Activated CD4-positive, alpha-beta memory T cell treated with anti-CD3 and anti-CD28 coated beads for 36 hours (primary cell): Measurements from ENCODE around the gene L3MBTL3. TPM values are rescaled to one million over a fixed set of nuclear protein-coding genes. Genes with fewer than 3 reads are reported as not detected.

Source experiments
- CTCF ChIA-PET: fragments of 350-600 bp; sonication (Branson Sonifier 250); formaldehyde crosslinking; loops from one replicate; lab custom pipeline; 2021; ENCODE audit warnings: antibody characterized with exemption, inconsistent platforms; lab: Charles Lee
- POLR2A ChIA-PET: fragments of 350-600 bp; sonication (Branson Sonifier 250); formaldehyde crosslinking; loops from one replicate; lab custom pipeline; 2021; ENCODE audit warnings: antibody characterized with exemption; lab: Charles Lee
- DNase-seq: peaks from one replicate; pipeline ENCODE4 v3.0.0-alpha.2; 2020
- H3K27ac Mint-ChIP-seq: one replicate; pipeline ENCODE4 v1.8.0; 2021; ENCODE audit warnings: mixed read lengths
- H3K27me3 Mint-ChIP-seq: one replicate; pipeline ENCODE4 v1.8.0; 2021; ENCODE audit warnings: mixed read lengths
- H3K36me3 Mint-ChIP-seq: one replicate; pipeline ENCODE4 v1.8.0; 2021; ENCODE audit warnings: mixed read lengths
- H3K4me1 Mint-ChIP-seq: one replicate; pipeline ENCODE4 v1.8.0; 2021; ENCODE audit warnings: low read depth, mixed read lengths
- H3K4me3 Mint-ChIP-seq: one replicate; pipeline ENCODE4 v1.8.0; 2021; ENCODE audit warnings: mild to moderate bottlenecking, mixed read lengths
- H3K9me3 Mint-ChIP-seq: one replicate; pipeline ENCODE4 v1.8.0; 2021; ENCODE audit warnings: mixed read lengths
- intact Hi-C: fragments of 100-400 bp; cut with micrococcal nuclease; formaldehyde crosslinking; loops from one replicate; pipeline ENCODE4 v1.15.1; 2023
- total RNA-seq, 2 experiments: library from RNA; stranded (reverse); gene quantifications; one replicate each; pipeline ENCODE4 v1.2.3, GENCODE V29; 2021

Gene L3MBTL3
- total RNA-seq, 2 experiments from 2014 or later = 5.2 to 7.4 TPM

- ChIA-PET POLR2A (no interaction called here), CTCF (no interaction called here)
- intact Hi-C loops = no loop called here
- Mint-ChIP-seq H3K4me3 (no peak overlapping the region), H3K9me3 (no peaks in the 10 kb centered on the region), H3K27ac (no peak overlapping the region), H3K27me3 (no peaks in the 10 kb centered on the region), H3K36me3 (no peaks in the 10 kb centered on the region), H3K4me1 (peaks cover 2% of the 10 kb centered on the region)
- no peak for DNase-seq
Observed at GRCh38 chr6:130120731-130121130, 102.3 kb downstream of the L3MBTL3 start.

- H3K27me3 Mint-ChIP-seq = no peaks in the 10 kb centered on the region
- H3K27ac Mint-ChIP-seq = no peak overlapping the region
- no peak for DNase-seq
- peaks cover 1% of the 10 kb centered on the region for H3K36me3 Mint-ChIP-seq
- ChIA-PET POLR2A (no interaction called here), CTCF (no interaction called here)
- H3K9me3 Mint-ChIP-seq = no peaks in the 10 kb centered on the region
- peaks cover 11% of the 10 kb centered on the region for H3K4me1 Mint-ChIP-seq
- intact Hi-C loops = no loop called here
- H3K4me3 Mint-ChIP-seq = no peak overlapping the region
Observed at GRCh38 chr6:130122243-130122642, 103.9 kb downstream of the L3MBTL3 start.

GRCh38 chr6:130127195-130127594 is 108.8 kb downstream of the L3MBTL3 start:
- peaks cover 1% of the 10 kb centered on the region for H3K36me3 Mint-ChIP-seq
- H3K4me1 Mint-ChIP-seq = peaks cover 41% of the 10 kb centered on the region

GRCh38 chr6:130128326-130128725 is 109.9 kb downstream of the L3MBTL3 start:
- no peak for DNase-seq
- H3K36me3 Mint-ChIP-seq = peaks cover 1% of the 10 kb centered on the region
- H3K4me1 Mint-ChIP-seq = peaks cover 50% of the 10 kb centered on the region
- H3K27me3 Mint-ChIP-seq = no peaks in the 10 kb centered on the region
- no peak overlapping the region for H3K4me3 Mint-ChIP-seq
- ChIA-PET POLR2A (no interaction called here), CTCF (no interaction called here)
- intact Hi-C loops = no loop called here
- H3K27ac Mint-ChIP-seq = no peak overlapping the region
- H3K9me3 Mint-ChIP-seq = no peaks in the 10 kb centered on the region

More at GRCh38 chr6:130127195-130127594, 108.8 kb downstream of the L3MBTL3 start:
- POLR2A ChIA-PET = no interaction called here
- no peak for DNase-seq
- Mint-ChIP-seq H3K9me3 (no peaks in the 10 kb centered on the region), H3K27ac (no peak overlapping the region), H3K27me3 (no peaks in the 10 kb centered on the region), H3K4me3 (no peak overlapping the region)
- CTCF ChIA-PET = no interaction called here
- intact Hi-C loops = no loop called here

GRCh38 chr6:130129762-130130246 is 111.4 kb downstream of the L3MBTL3 start:
- no peaks in the 10 kb centered on the region for H3K27me3 Mint-ChIP-seq
- POLR2A ChIA-PET = no interaction called here
- H3K4me3 Mint-ChIP-seq = no peak overlapping the region
- peaks cover 63% of the 10 kb centered on the region for H3K4me1 Mint-ChIP-seq
- intact Hi-C loops = loop anchor here (5.0 to 10.0 kb wide), 3 partner anchors 53 to 495 kb away; no protein-coding TSS in a partner anchor
- H3K9me3 Mint-ChIP-seq = no peaks in the 10 kb centered on the region
- no peak overlapping the region for H3K27ac Mint-ChIP-seq
- H3K36me3 Mint-ChIP-seq = peaks cover 1% of the 10 kb centered on the region
- CTCF ChIA-PET = no interaction called here
- DNase-seq = no peak

- intact Hi-C loops = loop anchor here (2.0 to 10.0 kb wide), 7 partner anchors 55 to 493 kb away; partner anchors contain the start of gene SAMD3
- Mint-ChIP-seq H3K9me3 (no peaks in the 10 kb centered on the region), H3K4me3 (peak overlapping the region; percentile 54), H3K36me3 (peaks cover 3% of the 10 kb centered on the region), H3K27ac (peak overlapping the region; percentile 86), H3K4me1 (peaks cover 63% of the 10 kb centered on the region), H3K27me3 (no peaks in the 10 kb centered on the region)
- ChIA-PET POLR2A (interaction anchor here (0.9 kb wide), 1 partner anchor 82 kb away, joined by 3 read pairs; no protein-coding TSS in a partner anchor), CTCF (no interaction called here)
- peak; percentile 79 for DNase-seq
Observed at GRCh38 chr6:130132286-130132701, 113.9 kb downstream of the L3MBTL3 start.

GRCh38 chr6:130134582-130134981 is 116.2 kb downstream of the L3MBTL3 start:
- Mint-ChIP-seq H3K27me3 (no peaks in the 10 kb centered on the region), H3K9me3 (no peaks in the 10 kb centered on the region), H3K4me1 (peaks cover 78% of the 10 kb centered on the region), H3K27ac (peak overlapping the region; percentile 44), H3K4me3 (no peak overlapping the region), H3K36me3 (peaks cover 10% of the 10 kb centered on the region)
- POLR2A ChIA-PET = no interaction called here
- CTCF ChIA-PET = interaction anchor here (1.0 to 1.6 kb wide), 2 partner anchors 88 to 148 kb away, joined by 3 to 7 read pairs; partner anchors contain the start of gene SAMD3
- intact Hi-C loops = loop anchor here (1.0 to 10.0 kb wide), 6 partner anchors 57 to 644 kb away; no protein-coding TSS in a partner anchor
- DNase-seq = no peak

GRCh38 chr6:130136798-130137197 is 118.4 kb downstream of the L3MBTL3 start:
- CTCF ChIA-PET = no interaction called here
- no peak overlapping the region for H3K27ac Mint-ChIP-seq
- peaks cover 65% of the 10 kb centered on the region for H3K4me1 Mint-ChIP-seq
- no peak for DNase-seq
- no peaks in the 10 kb centered on the region for H3K9me3 Mint-ChIP-seq
- peaks cover 19% of the 10 kb centered on the region for H3K36me3 Mint-ChIP-seq
- no peak overlapping the region for H3K4me3 Mint-ChIP-seq
- POLR2A ChIA-PET = no interaction called here
- no peaks in the 10 kb centered on the region for H3K27me3 Mint-ChIP-seq
- intact Hi-C loops = loop anchor here (5.0 to 10.0 kb wide), 3 partner anchors 231 to 488 kb away; partner anchors contain the start of gene TMEM200A

GRCh38 chr6:130138116-130138908 is 119.9 kb downstream of the L3MBTL3 start:
- intact Hi-C loops = loop anchor here (1.0 to 10.0 kb wide), 4 partner anchors 46 to 486 kb away; partner anchors contain the start of gene TMEM200A
- Mint-ChIP-seq H3K4me1 (peaks cover 52% of the 10 kb centered on the region), H3K27ac (peak overlapping the region; percentile 55), H3K9me3 (no peaks in the 10 kb centered on the region), H3K27me3 (no peaks in the 10 kb centered on the region), H3K4me3 (peak overlapping the region; percentile 44), H3K36me3 (peaks cover 23% of the 10 kb centered on the region)
- DNase-seq = no peak
- ChIA-PET CTCF (no interaction called here), POLR2A (no interaction called here)

- H3K27me3 Mint-ChIP-seq = no peaks in the 10 kb centered on the region
- H3K4me3 Mint-ChIP-seq = peak overlapping the region; percentile 44
- ChIA-PET CTCF (no interaction called here), POLR2A (interaction anchor here (0.5 kb wide), 1 partner anchor 39 kb away, joined by 3 read pairs; no protein-coding TSS in a partner anchor)
- intact Hi-C loops = loop anchor here (1.0 to 10.0 kb wide), 4 partner anchors 45 to 486 kb away; partner anchors contain the start of gene TMEM200A
- no peaks in the 10 kb centered on the region for H3K9me3 Mint-ChIP-seq
- H3K4me1 Mint-ChIP-seq = peaks cover 46% of the 10 kb centered on the region
- H3K27ac Mint-ChIP-seq = peak overlapping the region; percentile 55
- no peak for DNase-seq
- H3K36me3 Mint-ChIP-seq = peaks cover 28% of the 10 kb centered on the region
Observed at GRCh38 chr6:130138909-130139242, 120.5 kb downstream of the L3MBTL3 start.

GRCh38 chr6:130140084-130140483 is 121.7 kb downstream of the L3MBTL3 start:
- CTCF ChIA-PET = no interaction called here
- H3K9me3 Mint-ChIP-seq = no peaks in the 10 kb centered on the region
- no peak for DNase-seq
- H3K27ac Mint-ChIP-seq = no peak overlapping the region
- POLR2A ChIA-PET = interaction anchor here (0.6 kb wide), 1 partner anchor 639 kb away, joined by 3 read pairs; no protein-coding TSS in a partner anchor
- H3K27me3 Mint-ChIP-seq = no peaks in the 10 kb centered on the region
- H3K36me3 Mint-ChIP-seq = peaks cover 30% of the 10 kb centered on the region
- intact Hi-C loops = no loop called here
- H3K4me3 Mint-ChIP-seq = no peak overlapping the region
- H3K4me1 Mint-ChIP-seq = peaks cover 39% of the 10 kb centered on the region

GRCh38 chr6:130143709-130144108 is 125.3 kb downstream of the L3MBTL3 start:
- ChIA-PET POLR2A (no interaction called here), CTCF (interaction anchor here (1.0 kb wide), 1 partner anchor 139 kb away, joined by 3 read pairs; no protein-coding TSS in a partner anchor)
- peaks cover 25% of the 10 kb centered on the region for H3K36me3 Mint-ChIP-seq
- no peak overlapping the region for H3K4me3 Mint-ChIP-seq
- intact Hi-C loops = no loop called here
- H3K4me1 Mint-ChIP-seq = peaks cover 16% of the 10 kb centered on the region
- H3K9me3 Mint-ChIP-seq = no peaks in the 10 kb centered on the region
- H3K27ac Mint-ChIP-seq = no peak overlapping the region
- DNase-seq = no peak
- no peaks in the 10 kb centered on the region for H3K27me3 Mint-ChIP-seq
